Transverse colon (tissue), 4 donors: Measurements from ENCODE around the gene CCDC167. TPM values are rescaled to one million over a fixed set of nuclear protein-coding genes. Genes with fewer than 3 reads are reported as not detected.
A peak's percentile ranks its signal among the peaks of the same experiment; 100 is the strongest.

ENCODE experiments used
- DNase-seq: peaks from one replicate; pipeline ENCODE4 v3.0.0-alpha.2; 2019
- H3K27ac ChIP-seq, 4 donors: fragments of 200-600 bp; sonication (generic); 2 replicates each; pipeline ENCODE4 v1.5.1; 2016 to 2018; ENCODE audit warnings: inconsistent platforms in 4 of 4
- H3K27me3 ChIP-seq: fragments of 200-600 bp; sonication (generic); 2 replicates; pipeline ENCODE4 v1.5.1; 2017; ENCODE audit warnings: inconsistent platforms
- H3K36me3 ChIP-seq, 4 donors: fragments of 200-600 bp; sonication (generic); 2 replicates each; pipeline ENCODE4 v1.5.1; 2017 to 2019; ENCODE audit warnings: inconsistent platforms in 4 of 4
- H3K4me1 ChIP-seq, 4 donors: fragments of 200-600 bp; sonication (generic); 2 replicates each; pipeline ENCODE4 v1.5.1; 2017 to 2020; ENCODE audit warnings: inconsistent platforms in 4 of 4
- H3K4me3 ChIP-seq, 4 donors: fragments of 200-600 bp; sonication (generic); 1 replicate in 1 of 4; 2 replicates in 3 of 4; pipeline versions ENCODE4 v1.5.1 to v1.6.1; 2017 to 2019; ENCODE audit warnings: inconsistent platforms in 4 of 4
- H3K9me3 ChIP-seq, 2 donors: fragments of 200-600 bp; sonication (generic); 2 replicates each; pipeline ENCODE4 v1.5.1; 2017 to 2019; ENCODE audit warnings: inconsistent platforms in 2 of 2
- EP300 ChIP-seq: sonication (generic); formaldehyde crosslinking; IDR thresholded peaks from one replicate; pipeline ENCODE4 v1.6.1; 2017; ENCODE audit warnings: antibody characterized with exemption, low read depth
- POLR2A ChIP-seq: fragments of 450-650 bp; IDR thresholded peaks from one replicate; pipeline ENCODE4 v1.6.1; 2016; ENCODE audit warnings: antibody characterized with exemption, mild to moderate bottlenecking, moderate library complexity
- POLR2AphosphoS5 ChIP-seq, 3 donors: sonication (generic); formaldehyde crosslinking; IDR thresholded peaks; one replicate each; pipeline ENCODE4 v1.6.1; 2016; ENCODE audit warnings: antibody characterized with exemption in 3 of 3
- WGBS, 2 donors: methylation state at CpG; one replicate each; pipeline ENCODE4 v1.1.5; 2018; ENCODE audit warnings: low coverage in 1 of 2; 5-methylcytosine and 5-hydroxymethylcytosine counted together
- in situ Hi-C, 4 donors: fragments of 200-750 bp; cut with MboI; loops; one replicate each; pipeline versions ENCODE4 v1.15.0 to v1.15.1; 2017; ENCODE audit warnings: low sequenced_read_pairs in 3 of 4, low pct_ligation_motif_present in 1 of 4, low pct_unique_long_range_greater_than_20kb in 1 of 4
- intact Hi-C: fragments of 100-400 bp; cut with DNase I; formaldehyde crosslinking; loops from one replicate; pipeline ENCODE4 v1.15.1; 2023; ENCODE audit warnings: low total_unique reads
- total RNA-seq, 4 donors: library from RNA; depleted of rRNA; stranded (reverse); fragments of >200 nt; gene quantifications; one replicate each; pipeline ENCODE4 v1.1.0, GENCODE V29; 2016
- TF ChIP-seq, protein P1 (sequence below), 5 experiments: fragments of 200-600 bp in 3 of 5; fragments of 450-650 bp in 2 of 5; sonication (generic) in 3 of 5; IDR thresholded peaks; 1 replicate in 2 of 5; 2 replicates in 3 of 5; pipeline ENCODE4 v1.5.1; 2016 to 2017; ENCODE audit warnings: antibody characterized with exemption in 5 of 5, inconsistent platforms in 3 of 5, mild to moderate bottlenecking in 2 of 5, moderate library complexity in 1 of 5

Gene CCDC167
- 10 to 100 TPM in 2 of 4 donors, not detected in 2; 16.9 to 21.8 TPM for total RNA-seq

DNA sequence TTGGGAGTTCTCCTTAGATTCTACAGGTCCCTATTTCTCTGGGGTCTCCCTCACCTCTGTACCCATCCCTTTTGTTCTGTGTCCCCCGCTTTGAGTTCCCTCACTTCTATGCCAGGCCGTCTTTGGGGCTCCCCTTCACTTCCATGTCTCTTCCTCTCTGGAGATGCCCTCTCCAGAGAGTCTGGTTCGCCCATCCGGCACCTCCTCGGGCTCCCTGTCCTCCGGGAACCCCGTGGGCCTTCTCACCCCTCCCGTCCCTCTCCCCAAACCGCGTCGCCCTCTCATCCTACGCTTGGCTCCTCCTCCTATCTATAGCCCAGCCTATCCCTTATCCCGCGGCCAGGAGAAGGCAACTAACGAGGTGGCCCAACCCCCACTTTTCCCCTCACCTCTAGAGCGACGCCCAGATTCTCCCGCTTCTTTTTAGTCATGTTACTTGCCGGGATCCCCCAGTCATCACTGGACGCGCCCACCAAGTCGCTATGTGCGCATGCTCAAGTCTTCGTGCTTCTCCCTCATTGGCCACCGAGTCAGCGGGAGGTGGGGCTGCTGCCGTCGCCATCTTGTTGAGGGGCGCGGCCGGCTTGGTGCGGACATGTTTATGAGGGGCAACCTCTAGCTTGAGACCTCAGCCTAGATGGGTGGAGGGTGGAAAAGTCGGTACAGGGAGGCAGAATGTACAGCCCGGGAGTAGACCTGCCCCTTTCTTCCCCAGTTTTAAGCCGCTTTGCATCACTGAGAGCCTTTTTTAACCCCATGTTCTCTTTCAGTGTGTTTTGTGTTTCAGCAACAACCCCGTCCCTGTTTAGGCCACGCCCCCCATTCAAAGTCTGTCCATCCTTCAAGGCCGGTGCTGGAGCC is at the start of gene CCDC167:
Gene CCDC167 (minus strand): TSS at position 461 of the 861 bp plus-strand sequence. CDS start 30 bp downstream, at position 431.
- Histone ChIP-seq H3K9me3 (no peaks in the 10 kb centered on the region), H3K4me3 (peak within 1 kb of the TSS; percentile 39 to 76 (median 62)), H3K4me1 (peaks cover 0 to 7% (median 0%) of the 10 kb centered on the region in 4 donors), H3K27me3 (no peaks in the 10 kb centered on the region), H3K36me3 (no peaks in the 10 kb centered on the region), H3K27ac (peak within 1 kb of the TSS; percentile 47 to 73 (median 58))
- DNase-seq, result peak; percentile 95
- in situ Hi-C loops (no loop called here), intact Hi-C loops (loop anchor here (10.0 kb wide), 1 partner anchor 115 kb away; no protein-coding TSS in a partner anchor)
- TF ChIP-seq POLR2A (no peak), EP300 (no peak), POLR2AphosphoS5 (IDR thresholded peaks at IDR 0.05) (peak in 1 of 3 donors; percentile 32)
- TF ChIP-seq, protein P1, sequence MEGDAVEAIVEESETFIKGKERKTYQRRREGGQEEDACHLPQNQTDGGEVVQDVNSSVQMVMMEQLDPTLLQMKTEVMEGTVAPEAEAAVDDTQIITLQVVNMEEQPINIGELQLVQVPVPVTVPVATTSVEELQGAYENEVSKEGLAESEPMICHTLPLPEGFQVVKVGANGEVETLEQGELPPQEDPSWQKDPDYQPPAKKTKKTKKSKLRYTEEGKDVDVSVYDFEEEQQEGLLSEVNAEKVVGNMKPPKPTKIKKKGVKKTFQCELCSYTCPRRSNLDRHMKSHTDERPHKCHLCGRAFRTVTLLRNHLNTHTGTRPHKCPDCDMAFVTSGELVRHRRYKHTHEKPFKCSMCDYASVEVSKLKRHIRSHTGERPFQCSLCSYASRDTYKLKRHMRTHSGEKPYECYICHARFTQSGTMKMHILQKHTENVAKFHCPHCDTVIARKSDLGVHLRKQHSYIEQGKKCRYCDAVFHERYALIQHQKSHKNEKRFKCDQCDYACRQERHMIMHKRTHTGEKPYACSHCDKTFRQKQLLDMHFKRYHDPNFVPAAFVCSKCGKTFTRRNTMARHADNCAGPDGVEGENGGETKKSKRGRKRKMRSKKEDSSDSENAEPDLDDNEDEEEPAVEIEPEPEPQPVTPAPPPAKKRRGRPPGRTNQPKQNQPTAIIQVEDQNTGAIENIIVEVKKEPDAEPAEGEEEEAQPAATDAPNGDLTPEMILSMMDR (IDR thresholded peaks at IDR 0.05), result no peak
- WGBS, 2 donors, result 2 to 3% methylated on average over 13 to 35 of the region's 38 CpGs

DNA sequence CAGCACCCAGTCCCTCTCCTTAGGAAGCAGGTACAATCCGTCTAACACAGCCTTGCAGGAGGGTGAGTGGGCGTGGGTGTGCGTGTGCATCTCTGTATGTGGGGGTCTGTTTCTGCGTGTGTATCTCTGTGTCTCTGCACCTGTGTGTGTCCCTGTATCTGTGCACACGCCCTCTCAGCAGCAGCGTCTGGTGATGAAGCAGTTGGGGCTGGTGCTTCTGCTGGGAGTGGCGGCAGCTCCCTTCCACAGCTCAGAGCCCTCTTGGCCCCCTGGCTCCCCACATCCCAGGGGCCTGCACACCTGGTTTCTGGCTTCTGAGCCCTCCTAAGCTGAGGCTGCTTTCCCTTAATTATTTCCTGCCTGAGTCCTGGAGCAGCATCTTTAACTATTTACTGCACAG is 49.5 kb upstream of the CCDC167 start:
- TF ChIP-seq, protein P1 (IDR thresholded peaks at IDR 0.05), result no peak
- TF ChIP-seq POLR2A, result no peak
- TF ChIP-seq EP300, result no peak
- TF ChIP-seq POLR2AphosphoS5 (IDR thresholded peaks at IDR 0.05), result no peak
- Histone ChIP-seq H3K4me3 (no peak overlapping the region), H3K9me3 (no peaks in the 10 kb centered on the region), H3K36me3 (no peaks in the 10 kb centered on the region), H3K27ac (no peak overlapping the region), H3K27me3 (peaks cover 11% of the 10 kb centered on the region), H3K4me1 (no peaks in the 10 kb centered on the region)
- intact Hi-C loops (no loop called here), in situ Hi-C loops (no loop called here)
- WGBS, 2 donors, result 50 to 64% methylated on average over 1 to 7 of the region's 7 CpGs
- DNase-seq, result no peak

DNA sequence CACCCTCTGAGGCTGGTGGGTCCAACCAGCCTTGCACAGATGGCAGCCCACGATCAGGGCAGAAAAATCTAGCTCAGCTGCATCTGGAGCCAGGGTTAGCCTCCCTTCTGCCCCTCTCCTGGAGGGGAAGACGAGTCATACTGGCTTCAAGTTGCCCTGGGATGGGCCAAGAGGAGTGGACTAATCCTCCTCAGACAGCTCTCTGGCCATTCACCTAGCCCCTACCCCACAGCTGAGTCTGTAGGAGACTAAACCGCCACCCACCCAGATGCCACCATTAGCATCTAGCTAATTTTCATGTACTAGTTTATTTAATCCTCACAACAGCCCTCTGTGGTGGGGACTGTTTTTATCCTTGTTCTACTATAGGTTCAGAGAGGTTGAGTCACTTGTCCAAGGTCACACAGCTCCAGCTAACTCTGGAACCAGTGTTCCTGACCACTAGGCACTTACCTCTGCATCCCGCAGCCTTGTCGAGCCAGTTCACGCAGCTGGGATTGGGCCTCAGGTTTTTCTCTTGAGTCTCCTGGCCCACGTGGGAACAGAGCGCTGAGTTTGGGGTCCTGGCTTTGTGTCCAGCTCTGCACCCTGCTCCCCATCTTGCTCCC is 48.5 kb upstream of the CCDC167 start:
- 78% methylated on average over 8 of the region's 8 CpGs; no CpG with 5 or more reads in 1 of the 2 donors for WGBS, 2 donors
- intact Hi-C loops, result no loop called here
- no peak overlapping the region for H3K27ac ChIP-seq

DNA sequence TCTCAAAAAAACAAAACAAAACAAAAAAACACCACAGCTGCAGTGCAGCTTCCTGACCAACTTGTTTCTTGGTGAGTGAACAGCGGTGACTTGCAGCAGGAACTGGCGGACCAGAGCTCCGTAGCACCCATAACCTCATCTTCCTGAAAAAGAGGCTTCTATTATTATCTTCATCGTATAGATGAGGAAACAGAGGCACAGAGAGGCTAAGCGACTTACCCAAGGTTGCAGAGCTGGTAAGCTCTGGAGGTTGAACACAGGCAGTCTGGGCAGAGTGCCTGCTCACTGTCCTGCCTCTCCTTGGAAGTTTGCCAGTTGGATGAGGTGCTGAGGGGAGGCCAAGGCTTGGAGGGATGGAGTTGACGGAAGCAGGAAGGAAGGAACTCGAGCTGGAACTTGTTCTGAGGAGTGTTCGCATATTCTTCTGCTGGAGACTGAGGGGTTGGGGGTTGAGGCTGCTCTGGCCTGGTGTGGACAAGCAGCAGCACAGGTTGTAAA is 47.9 kb upstream of the CCDC167 start:
- TF ChIP-seq POLR2AphosphoS5 (IDR thresholded peaks at IDR 0.05) (no peak), EP300 (no peak), POLR2A (no peak)
- TF ChIP-seq, protein P1 (IDR thresholded peaks at IDR 0.05), result no peak
- DNase-seq, result no peak
- no peak overlapping the region for H3K27ac ChIP-seq
- intact Hi-C loops (no loop called here), in situ Hi-C loops (no loop called here)
- no peaks in the 10 kb centered on the region for H3K4me1 ChIP-seq
- no peak overlapping the region for H3K4me3 ChIP-seq
- no peaks in the 10 kb centered on the region for H3K9me3 ChIP-seq
- 31 to 52% methylated on average over 3 to 8 of the region's 8 CpGs for WGBS, 2 donors
- H3K27me3 ChIP-seq, result peaks cover 11% of the 10 kb centered on the region
- H3K36me3 ChIP-seq, result no peaks in the 10 kb centered on the region

More for the DNA sequence above, 48.5 kb upstream of the CCDC167 start:
- Histone ChIP-seq H3K36me3 (no peaks in the 10 kb centered on the region), H3K9me3 (no peaks in the 10 kb centered on the region), H3K27me3 (peaks cover 11% of the 10 kb centered on the region), H3K4me3 (no peak overlapping the region), H3K4me1 (no peaks in the 10 kb centered on the region)
- DNase-seq, result no peak
- in situ Hi-C loops, result no loop called here
- no peak for TF ChIP-seq POLR2A
